NCI-H2081 treated with DMSO at 0.1 percent for 48 hours (cell line): ENCODE results near the gene TMEM183A.

Experiments
- DNase-seq: peaks from one replicate; lab custom pipeline; 2025; lab: John Stamatoyannopoulos, UW

The TMEM183A gene

GRCh38 chr1:203046984-203047630 is 39.9 kb downstream of the TMEM183A start:
- DNase-seq: no peak

- no peak for DNase-seq
These were observed 40.9 kb downstream of the TMEM183A start for GRCh38 chr1:203048086-203048485.

- no peak for DNase-seq
These were observed 41.4 kb downstream of the TMEM183A start for GRCh38 chr1:203048555-203049051.

- DNase-seq: no peak
These were observed 41.9 kb downstream of the TMEM183A start for GRCh38 chr1:203049077-203049476.

- DNase-seq: no peak
These were observed 42.5 kb downstream of the TMEM183A start for GRCh38 chr1:203049576-203050180.

- no peak for DNase-seq
These were observed 43.7 kb downstream of the TMEM183A start for GRCh38 chr1:203050826-203051225.

GRCh38 chr1:203051841-203052324 is 44.7 kb downstream of the TMEM183A start:
- no peak for DNase-seq

GRCh38 chr1:203052601-203053000 is 45.4 kb downstream of the TMEM183A start:
- DNase-seq: no peak

GRCh38 chr1:203054184-203054583 is 47.0 kb downstream of the TMEM183A start:
- no peak for DNase-seq

- no peak for DNase-seq
These were observed 47.5 kb downstream of the TMEM183A start for GRCh38 chr1:203054642-203055041.

- DNase-seq: no peak
These were observed 48.1 kb downstream of the TMEM183A start for GRCh38 chr1:203055161-203055799.

GRCh38 chr1:203056012-203056411 is 48.8 kb downstream of the TMEM183A start:
- no peak for DNase-seq

- DNase-seq: no peak
These were observed 49.3 kb downstream of the TMEM183A start for GRCh38 chr1:203056516-203056915.

GRCh38 chr1:203057911-203058675 is 50.9 kb downstream of the TMEM183A start:
- no peak for DNase-seq

GRCh38 chr1:203058676-203058935 is 51.4 kb downstream of the TMEM183A start:
- no peak for DNase-seq

- no peak for DNase-seq
These were observed 52.3 kb downstream of the TMEM183A start for GRCh38 chr1:203059485-203059884.

- no peak for DNase-seq
These were observed 52.9 kb downstream of the TMEM183A start for GRCh38 chr1:203060115-203060514.

- DNase-seq: no peak
These were observed 56.1 kb downstream of the TMEM183A start for GRCh38 chr1:203063287-203063686.

- DNase-seq: no peak
These were observed 58.0 kb downstream of the TMEM183A start for GRCh38 chr1:203065191-203065590.

- DNase-seq: no peak
These were observed 58.8 kb downstream of the TMEM183A start for GRCh38 chr1:203065986-203066385.

GRCh38 chr1:203066965-203067364 is 59.8 kb downstream of the TMEM183A start:
- DNase-seq: no peak

GRCh38 chr1:203069030-203069747 is 62.0 kb downstream of the TMEM183A start:
- DNase-seq: peak; percentile 35
